Neural progenitor cell (in vitro differentiated cells): ENCODE results near the gene TRABD2A. TPM values are rescaled to one million over a fixed set of nuclear protein-coding genes. Genes with fewer than 3 reads are reported as not detected.

Source experiments
- DNase-seq: peaks from one replicate; pipeline ENCODE4 v3.0.0-alpha.2; 2016; ENCODE audit warnings: low spot score
- H2AFZ ChIP-seq: fragments of 200-600 bp; sonication (generic); replicated peaks from 2 replicates; pipeline ENCODE4 v1.6.1; 2016; ENCODE audit warnings: antibody characterized with exemption
- H3F3A ChIP-seq: fragments of 200-600 bp; sonication (generic); 2 replicates; pipeline ENCODE4 v1.6.1; 2016; ENCODE audit warnings: antibody characterized with exemption, low read depth
- H3K27ac ChIP-seq: fragments of 200-600 bp; sonication (generic); 2 replicates; pipeline ENCODE4 v1.5.1; 2016; ENCODE audit warnings: mild to moderate bottlenecking
- H3K27me3 ChIP-seq: fragments of 200-600 bp; sonication (generic); 2 replicates; pipeline ENCODE4 v1.6.1; 2016; ENCODE audit warnings: mild to moderate bottlenecking, moderate library complexity
- H3K36me3 ChIP-seq: fragments of 200-600 bp; sonication (generic); 2 replicates; pipeline ENCODE4 v1.5.1; 2016
- H3K4me1 ChIP-seq: fragments of 200-600 bp; sonication (generic); 2 replicates; pipeline ENCODE4 v1.6.1; 2016; ENCODE audit warnings: mixed run types
- H3K4me2 ChIP-seq: fragments of 200-600 bp; sonication (generic); 2 replicates; pipeline ENCODE4 v1.6.1; 2016
- H3K4me3 ChIP-seq: fragments of 200-600 bp; sonication (generic); 2 replicates; pipeline ENCODE4 v1.5.1; 2016
- H3K79me2 ChIP-seq: fragments of 200-600 bp; sonication (generic); 2 replicates; pipeline ENCODE4 v1.6.1; 2016; ENCODE audit warnings: low read depth
- H3K9ac ChIP-seq: fragments of 200-600 bp; sonication (generic); 2 replicates; pipeline ENCODE4 v1.6.1; 2016
- H3K9me3 ChIP-seq: fragments of 200-600 bp; sonication (generic); 2 replicates; pipeline ENCODE4 v1.5.1; 2016; ENCODE audit warnings: low read depth
- H4K20me1 ChIP-seq: fragments of 200-600 bp; sonication (generic); 2 replicates; pipeline ENCODE4 v1.6.1; 2016; ENCODE audit warnings: low read depth
- H3K27ac Mint-ChIP-seq: 3 replicates; pipeline ENCODE4 v1.8.0; 2021; ENCODE audit warnings: mixed read lengths
- H3K27me3 Mint-ChIP-seq: 2 replicates; pipeline ENCODE4 v1.8.0; 2022; ENCODE audit warnings: low read depth, mild to moderate bottlenecking, inconsistent platforms, moderate library complexity, mixed read lengths; ENCODE audit not compliant: insufficient read depth
- H3K36me3 Mint-ChIP-seq: 3 replicates; pipeline ENCODE4 v1.8.0; 2021; ENCODE audit warnings: mixed read lengths
- H3K4me1 Mint-ChIP-seq: 3 replicates; pipeline ENCODE4 v1.8.0; 2021; ENCODE audit warnings: mixed read lengths
- H3K4me3 Mint-ChIP-seq: 3 replicates; pipeline ENCODE4 v1.8.0; 2021; ENCODE audit warnings: mild to moderate bottlenecking, moderate library complexity, mixed read lengths
- H3K9me3 Mint-ChIP-seq: 3 replicates; pipeline ENCODE4 v1.8.0; 2020; ENCODE audit warnings: mixed read lengths
- EZH2 ChIP-seq: fragments of 200-600 bp; sonication (generic); IDR thresholded peaks from 2 replicates; pipeline ENCODE4 v1.6.1; 2017; ENCODE audit warnings: antibody characterized with exemption, mild to moderate bottlenecking, moderate library complexity
- EZH2phosphoT487 ChIP-seq: fragments of 200-600 bp; sonication (generic); IDR thresholded peaks from 2 replicates; pipeline ENCODE4 v1.6.1; 2017; ENCODE audit warnings: antibody characterized with exemption
- total RNA-seq: library from RNA; depleted of rRNA; stranded (reverse); fragments of >200 nt; gene quantifications from 2 replicates; pipeline ENCODE4 v1.2.3, GENCODE V29; 2015; ENCODE audit warnings: low replicate concordance
- TF ChIP-seq, protein P1 (sequence below): fragments of 200-600 bp; sonication (generic); IDR thresholded peaks from 2 replicates; pipeline ENCODE4 v1.5.1; 2017; ENCODE audit warnings: antibody characterized with exemption, mild to moderate bottlenecking

The TRABD2A gene
- total RNA-seq, 1 donor from 2014 or later: 2.0 TPM

DNA sequence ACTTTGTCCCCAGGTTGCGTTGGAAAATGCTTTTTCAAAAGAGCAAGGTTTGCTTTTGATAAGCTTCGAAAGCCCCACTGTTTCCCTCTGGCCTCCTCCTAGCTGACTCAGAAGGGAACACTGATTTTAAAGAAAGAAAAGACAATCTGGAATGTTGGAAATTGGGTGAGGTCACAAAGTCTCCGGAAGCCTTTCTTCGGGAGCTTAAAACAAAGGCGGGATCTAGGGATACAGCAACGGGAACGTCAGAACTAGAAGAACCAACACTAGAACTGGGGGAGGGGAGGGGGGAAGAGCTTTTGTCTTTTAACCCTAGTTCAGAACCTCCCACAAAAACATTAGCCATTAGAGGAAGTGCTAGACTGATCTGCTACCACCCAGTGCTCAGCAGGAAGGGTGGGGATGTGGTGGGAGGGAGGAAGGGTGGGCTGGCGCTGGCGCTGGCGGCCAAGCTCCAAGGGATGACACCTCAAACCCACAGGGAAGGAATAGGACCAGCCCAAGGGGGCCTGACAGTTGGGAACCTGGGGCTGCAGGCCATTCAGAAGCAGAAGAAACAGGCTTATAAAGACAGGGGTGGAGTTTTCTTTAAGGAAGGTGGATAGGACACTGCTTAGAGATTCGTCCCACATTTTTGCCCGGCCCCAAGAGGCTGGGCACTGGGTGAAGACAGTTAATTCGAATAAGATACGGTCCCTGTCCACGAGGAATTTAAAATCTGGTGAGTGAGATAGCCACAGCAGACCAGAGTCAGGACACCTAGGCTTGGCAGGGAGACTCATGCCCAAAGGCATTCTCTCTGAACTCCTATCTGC is 26.2 kb upstream of the TRABD2A start:
- Histone ChIP-seq H3F3A (peaks cover 26% of the 10 kb centered on the region), H4K20me1 (peaks cover 12% of the 10 kb centered on the region), H3K4me3 (peak overlapping the region; percentile 97), H3K36me3 (no peaks in the 10 kb centered on the region), H2AFZ (no peak overlapping the region), H3K4me1 (peaks cover 5% of the 10 kb centered on the region), H3K27ac (peak overlapping the region; percentile 84), H3K4me2 (peak overlapping the region; percentile 86), H3K9ac (peak overlapping the region; percentile 82), H3K9me3 (no peaks in the 10 kb centered on the region), H3K79me2 (peaks cover 23% of the 10 kb centered on the region), H3K27me3 (peaks cover 11% of the 10 kb centered on the region)
- Mint-ChIP-seq H3K27ac (peak overlapping the region; percentile 26), H3K4me1 (peaks cover 23% of the 10 kb centered on the region), H3K27me3 (peaks cover 16% of the 10 kb centered on the region), H3K36me3 (peaks cover 20% of the 10 kb centered on the region), H3K9me3 (peaks cover 8% of the 10 kb centered on the region), H3K4me3 (peak overlapping the region; percentile 95)
- DNase-seq: peak; percentile 75
- TF ChIP-seq EZH2: no peak
- TF ChIP-seq, protein P1, sequence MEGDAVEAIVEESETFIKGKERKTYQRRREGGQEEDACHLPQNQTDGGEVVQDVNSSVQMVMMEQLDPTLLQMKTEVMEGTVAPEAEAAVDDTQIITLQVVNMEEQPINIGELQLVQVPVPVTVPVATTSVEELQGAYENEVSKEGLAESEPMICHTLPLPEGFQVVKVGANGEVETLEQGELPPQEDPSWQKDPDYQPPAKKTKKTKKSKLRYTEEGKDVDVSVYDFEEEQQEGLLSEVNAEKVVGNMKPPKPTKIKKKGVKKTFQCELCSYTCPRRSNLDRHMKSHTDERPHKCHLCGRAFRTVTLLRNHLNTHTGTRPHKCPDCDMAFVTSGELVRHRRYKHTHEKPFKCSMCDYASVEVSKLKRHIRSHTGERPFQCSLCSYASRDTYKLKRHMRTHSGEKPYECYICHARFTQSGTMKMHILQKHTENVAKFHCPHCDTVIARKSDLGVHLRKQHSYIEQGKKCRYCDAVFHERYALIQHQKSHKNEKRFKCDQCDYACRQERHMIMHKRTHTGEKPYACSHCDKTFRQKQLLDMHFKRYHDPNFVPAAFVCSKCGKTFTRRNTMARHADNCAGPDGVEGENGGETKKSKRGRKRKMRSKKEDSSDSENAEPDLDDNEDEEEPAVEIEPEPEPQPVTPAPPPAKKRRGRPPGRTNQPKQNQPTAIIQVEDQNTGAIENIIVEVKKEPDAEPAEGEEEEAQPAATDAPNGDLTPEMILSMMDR: no peak
- no peak for TF ChIP-seq EZH2phosphoT487

DNA sequence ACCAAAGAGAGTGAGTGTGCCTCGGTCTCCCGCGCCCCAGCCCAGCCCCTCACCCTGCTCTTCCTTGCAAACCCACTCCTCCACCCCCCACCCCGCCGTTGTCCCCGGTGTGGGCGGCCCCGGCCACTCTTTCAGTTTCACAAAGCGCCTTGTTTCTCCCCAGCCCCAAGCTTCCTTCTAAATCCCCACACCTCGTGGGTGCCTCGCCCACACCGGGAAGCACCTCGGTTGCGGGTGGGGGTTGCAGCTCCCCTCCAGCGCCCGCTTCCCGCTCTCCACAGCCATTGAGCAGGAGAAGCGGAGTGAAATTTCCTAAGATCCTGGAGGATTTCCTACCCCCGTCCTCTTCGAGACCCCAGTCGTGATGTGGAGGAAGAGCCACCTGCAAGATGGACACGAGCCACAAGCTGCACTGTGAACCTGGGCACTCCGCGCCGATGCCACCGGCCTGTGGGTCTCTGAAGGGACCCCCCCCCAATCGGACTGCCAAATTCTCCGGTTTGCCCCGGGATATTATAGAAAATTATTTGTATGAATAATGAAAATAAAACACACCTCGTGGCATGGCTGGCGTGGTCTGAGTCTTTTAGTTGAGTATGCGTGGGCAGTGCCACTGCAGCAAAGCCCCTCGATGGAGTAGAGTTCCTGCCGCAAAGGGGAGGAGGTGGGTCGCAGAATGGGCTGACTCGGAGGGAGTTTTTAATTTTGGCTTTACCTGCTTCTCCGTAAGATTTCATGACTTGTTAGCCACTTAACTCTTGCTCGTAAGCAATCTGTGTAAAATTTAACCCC is 25.4 kb upstream of the TRABD2A start:
- Mint-ChIP-seq H3K9me3 (peaks cover 8% of the 10 kb centered on the region), H3K27ac (peak overlapping the region; percentile 81), H3K36me3 (peaks cover 20% of the 10 kb centered on the region), H3K4me3 (peak overlapping the region; percentile 95), H3K27me3 (peaks cover 16% of the 10 kb centered on the region), H3K4me1 (peaks cover 23% of the 10 kb centered on the region)
- no peaks in the 10 kb centered on the region for H3K9me3 ChIP-seq
- TF ChIP-seq EZH2 (no peak), EZH2phosphoT487 (no peak)
- TF ChIP-seq, protein P1: no peak
- H3K27me3 ChIP-seq: peaks cover 11% of the 10 kb centered on the region
- H2AFZ ChIP-seq: no peak overlapping the region
- H3F3A ChIP-seq: peaks cover 26% of the 10 kb centered on the region
- DNase-seq: peak; percentile 34
- H3K36me3 ChIP-seq: no peaks in the 10 kb centered on the region
- H3K4me2 ChIP-seq: peak overlapping the region; percentile 86
- peak overlapping the region; percentile 82 for H3K9ac ChIP-seq
- peaks cover 23% of the 10 kb centered on the region for H3K79me2 ChIP-seq
- H3K27ac ChIP-seq: peak overlapping the region; percentile 84
- peaks cover 12% of the 10 kb centered on the region for H4K20me1 ChIP-seq
- peak overlapping the region; percentile 97 for H3K4me3 ChIP-seq
- peaks cover 5% of the 10 kb centered on the region for H3K4me1 ChIP-seq

DNA sequence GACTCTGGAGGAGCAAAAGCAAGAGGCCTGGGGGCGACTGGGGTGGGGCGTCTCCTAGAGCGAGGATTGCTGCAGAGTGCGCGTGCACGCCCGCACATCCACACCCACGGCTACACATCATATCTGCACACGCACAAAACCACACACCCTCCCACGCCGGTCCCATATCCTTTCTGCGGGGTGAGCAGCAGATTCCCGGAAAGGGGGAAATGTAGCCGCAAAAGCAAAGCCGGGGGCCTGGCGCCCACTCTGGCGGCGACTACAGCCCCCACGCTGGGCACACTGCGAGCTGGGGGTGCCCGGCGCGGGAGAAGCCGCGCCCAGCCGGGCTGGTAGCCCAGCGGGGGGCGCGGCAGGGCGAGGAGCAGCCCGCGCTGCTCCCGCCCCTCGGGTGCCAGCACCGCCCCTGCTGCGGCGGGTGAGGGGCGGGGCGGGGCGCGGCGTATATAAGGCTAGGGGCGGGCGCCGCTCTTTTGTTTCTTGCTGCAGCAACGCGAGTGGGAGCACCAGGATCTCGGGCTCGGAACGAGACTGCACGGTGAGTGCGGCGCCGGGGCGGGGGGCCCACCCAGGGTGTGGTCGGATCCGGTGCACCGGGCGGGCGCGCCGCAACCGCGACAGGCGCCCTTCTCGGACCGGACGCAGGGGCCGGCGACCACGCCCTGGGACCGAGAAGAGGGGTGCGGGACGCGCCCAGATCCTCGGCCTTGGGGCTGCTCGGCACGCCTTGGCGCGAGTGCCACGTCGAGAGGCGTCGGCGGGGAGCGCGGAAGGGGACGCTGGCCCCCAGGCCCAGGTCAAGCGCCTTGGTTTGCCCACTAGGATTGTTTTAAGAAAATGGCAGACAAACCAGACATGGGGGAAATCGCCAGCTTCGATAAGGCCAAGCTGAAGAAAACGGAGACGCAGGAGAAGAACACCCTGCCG is 24.6 kb upstream of the TRABD2A start, which contains the start of gene TMSB10:
TMSB10 (plus strand) TSS at position 476 of the 927 bp plus-strand sequence.
- peak within 1 kb of the TSS; percentile 82 for H3K9ac ChIP-seq
- H3K4me3 Mint-ChIP-seq: peak within 1 kb of the TSS; percentile 95
- H3K27me3 ChIP-seq: peaks cover 11% of the 10 kb centered on the region
- no peak for TF ChIP-seq EZH2
- TF ChIP-seq, protein P1: no peak
- no peak for TF ChIP-seq EZH2phosphoT487
- H3K27ac ChIP-seq: peak within 1 kb of the TSS; percentile 84
- peaks cover 12% of the 10 kb centered on the region for H4K20me1 ChIP-seq
- H2AFZ ChIP-seq: peak within 1 kb of the TSS; percentile 95
- peak within 1 kb of the TSS; percentile 97 for H3K4me3 ChIP-seq
- H3K36me3 ChIP-seq: no peaks in the 10 kb centered on the region
- peak; percentile 85 for DNase-seq
- peaks cover 8% of the 10 kb centered on the region for H3K9me3 Mint-ChIP-seq
- peaks cover 26% of the 10 kb centered on the region for H3F3A ChIP-seq
- peaks cover 23% of the 10 kb centered on the region for H3K79me2 ChIP-seq
- H3K27me3 Mint-ChIP-seq: peaks cover 16% of the 10 kb centered on the region
- peak within 1 kb of the TSS; percentile 86 for H3K4me2 ChIP-seq
- peak within 1 kb of the TSS; percentile 92 for H3K27ac Mint-ChIP-seq
- H3K36me3 Mint-ChIP-seq: peaks cover 20% of the 10 kb centered on the region
- peaks cover 5% of the 10 kb centered on the region for H3K4me1 ChIP-seq
- peaks cover 23% of the 10 kb centered on the region for H3K4me1 Mint-ChIP-seq
- H3K9me3 ChIP-seq: no peaks in the 10 kb centered on the region
